ENCODE results near the gene ERN1. TPM values are rescaled to one million over a fixed set of nuclear protein-coding genes. Genes with fewer than 3 reads are reported as not detected.
"Not testable (repeated sequence)": the region's sequence is repeated elsewhere in the genome, so short reads cannot be mapped to it uniquely, and the experiment has no call there.

ERN1 gene
- total RNA-seq, 1 donor from 2014 or later, result 14.9 TPM

DNA sequence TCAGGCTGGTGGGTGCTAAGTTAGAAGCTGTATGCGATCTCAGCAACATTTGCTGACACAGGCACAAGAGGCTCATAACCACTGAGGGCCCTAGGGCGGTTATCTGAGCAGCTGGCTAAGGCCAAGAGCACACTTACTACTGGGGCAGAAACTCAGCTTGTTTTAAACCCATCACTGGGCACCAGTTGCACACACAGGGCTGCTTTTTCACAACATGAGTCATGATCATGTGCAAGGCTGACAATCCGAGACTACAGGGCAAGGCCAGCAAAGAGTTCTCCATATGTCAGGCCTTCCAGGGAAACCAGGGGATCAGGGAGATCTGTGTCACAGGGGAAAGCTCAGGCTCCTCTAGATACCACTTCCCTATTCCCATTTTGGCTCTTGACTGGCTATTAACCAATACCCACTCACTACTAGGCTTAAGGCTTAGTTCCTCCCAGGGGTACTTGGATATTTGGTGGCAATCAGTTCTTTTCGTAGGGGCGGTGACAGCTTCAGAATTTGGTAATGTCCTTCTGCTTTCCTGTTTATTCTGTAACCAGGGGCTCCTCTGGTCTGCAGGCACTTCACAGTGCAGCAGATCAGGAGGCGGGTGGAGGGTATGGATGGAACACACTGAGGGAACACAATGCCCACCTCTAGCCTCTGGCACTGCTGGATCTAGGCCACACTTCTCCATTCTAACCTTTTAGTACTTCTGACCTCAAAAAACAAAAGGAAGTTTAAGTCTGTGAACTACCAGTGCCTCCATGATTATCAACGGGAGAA lies 44.9 kb upstream of the ERN1 start:
- Mint-ChIP-seq H3K9me3 (ENCODE audit: low read depth) (no peaks in the 10 kb centered on the region), H3K27me3 (ENCODE audit: low read depth) (no peaks in the 10 kb centered on the region), H3K36me3 (ENCODE audit: low read depth) (peaks cover 32% of the 10 kb centered on the region), H3K4me3 (ENCODE audit: unreplicated experiment) (no peak overlapping the region), H3K4me1 (ENCODE audit: low read depth) (peaks cover 34% of the 10 kb centered on the region), H3K27ac (ENCODE audit: unreplicated experiment) (peak overlapping the region; percentile 49)
- no peak for DNase-seq (ENCODE audit: low spot score)
- TF ChIP-seq, protein P1, sequence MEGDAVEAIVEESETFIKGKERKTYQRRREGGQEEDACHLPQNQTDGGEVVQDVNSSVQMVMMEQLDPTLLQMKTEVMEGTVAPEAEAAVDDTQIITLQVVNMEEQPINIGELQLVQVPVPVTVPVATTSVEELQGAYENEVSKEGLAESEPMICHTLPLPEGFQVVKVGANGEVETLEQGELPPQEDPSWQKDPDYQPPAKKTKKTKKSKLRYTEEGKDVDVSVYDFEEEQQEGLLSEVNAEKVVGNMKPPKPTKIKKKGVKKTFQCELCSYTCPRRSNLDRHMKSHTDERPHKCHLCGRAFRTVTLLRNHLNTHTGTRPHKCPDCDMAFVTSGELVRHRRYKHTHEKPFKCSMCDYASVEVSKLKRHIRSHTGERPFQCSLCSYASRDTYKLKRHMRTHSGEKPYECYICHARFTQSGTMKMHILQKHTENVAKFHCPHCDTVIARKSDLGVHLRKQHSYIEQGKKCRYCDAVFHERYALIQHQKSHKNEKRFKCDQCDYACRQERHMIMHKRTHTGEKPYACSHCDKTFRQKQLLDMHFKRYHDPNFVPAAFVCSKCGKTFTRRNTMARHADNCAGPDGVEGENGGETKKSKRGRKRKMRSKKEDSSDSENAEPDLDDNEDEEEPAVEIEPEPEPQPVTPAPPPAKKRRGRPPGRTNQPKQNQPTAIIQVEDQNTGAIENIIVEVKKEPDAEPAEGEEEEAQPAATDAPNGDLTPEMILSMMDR (IDR thresholded peaks at IDR 0.05), result no peak

GRCh38 chr17:64173646-64174045 lies 43.7 kb upstream of the ERN1 start:
- Mint-ChIP-seq H3K9me3 (ENCODE audit: low read depth) (no peaks in the 10 kb centered on the region), H3K27me3 (ENCODE audit: low read depth) (no peaks in the 10 kb centered on the region), H3K27ac (ENCODE audit: unreplicated experiment) (no peak overlapping the region), H3K4me3 (ENCODE audit: unreplicated experiment) (no peak overlapping the region), H3K36me3 (ENCODE audit: low read depth) (peaks cover 26% of the 10 kb centered on the region), H3K4me1 (ENCODE audit: low read depth) (peaks cover 32% of the 10 kb centered on the region)
- DNase-seq (ENCODE audit: low spot score), result no peak
- TF ChIP-seq, protein P1 (IDR thresholded peaks at IDR 0.05), result no peak

GRCh38 chr17:64172510-64172909 lies 42.6 kb upstream of the ERN1 start:
- H3K4me1 Mint-ChIP-seq (ENCODE audit: low read depth), result peaks cover 20% of the 10 kb centered on the region
- H3K27me3 Mint-ChIP-seq (ENCODE audit: low read depth), result no peaks in the 10 kb centered on the region
- no peak overlapping the region for H3K4me3 Mint-ChIP-seq (ENCODE audit: unreplicated experiment)
- no peaks in the 10 kb centered on the region for H3K9me3 Mint-ChIP-seq (ENCODE audit: low read depth)
- TF ChIP-seq, protein P1 (IDR thresholded peaks at IDR 0.05), result no peak
- H3K36me3 Mint-ChIP-seq (ENCODE audit: low read depth), result peaks cover 26% of the 10 kb centered on the region
- DNase-seq (ENCODE audit: low spot score), result no peak
- H3K27ac Mint-ChIP-seq (ENCODE audit: unreplicated experiment), result no peak overlapping the region

GRCh38 chr17:64171041-64171440 lies 41.1 kb upstream of the ERN1 start:
- no peaks in the 10 kb centered on the region for H3K27me3 Mint-ChIP-seq (ENCODE audit: low read depth)
- H3K9me3 Mint-ChIP-seq (ENCODE audit: low read depth), result no peaks in the 10 kb centered on the region
- H3K4me1 Mint-ChIP-seq (ENCODE audit: low read depth), result peaks cover 17% of the 10 kb centered on the region
- H3K36me3 Mint-ChIP-seq (ENCODE audit: low read depth), result peaks cover 34% of the 10 kb centered on the region
- TF ChIP-seq, protein P1 (IDR thresholded peaks at IDR 0.05), result no peak
- no peak for DNase-seq (ENCODE audit: low spot score)
- no peak overlapping the region for H3K4me3 Mint-ChIP-seq (ENCODE audit: unreplicated experiment)
- no peak overlapping the region for H3K27ac Mint-ChIP-seq (ENCODE audit: unreplicated experiment)

DNA sequence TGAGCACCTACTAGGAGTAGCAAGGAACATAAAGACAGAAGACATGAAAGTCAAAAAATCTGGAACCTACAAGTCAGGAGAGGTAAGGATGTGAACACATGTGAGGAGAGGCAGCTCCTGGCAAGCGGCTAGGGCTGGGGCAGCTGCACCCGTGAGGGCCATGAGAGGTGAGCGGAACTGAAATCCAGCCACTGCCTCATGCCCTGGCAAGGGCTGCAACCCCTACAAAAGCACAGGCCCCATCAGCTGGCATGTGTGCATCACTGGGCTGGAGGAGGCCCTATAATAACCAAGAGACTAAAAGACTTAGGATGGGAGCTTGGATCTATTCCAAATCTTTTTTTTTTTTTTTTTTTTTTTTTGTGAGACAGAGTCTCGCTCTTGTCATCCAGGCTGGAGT lies 40.3 kb upstream of the ERN1 start:
- peaks cover 17% of the 10 kb centered on the region for H3K4me1 Mint-ChIP-seq (ENCODE audit: low read depth)
- no peak for DNase-seq (ENCODE audit: low spot score)
- H3K27ac Mint-ChIP-seq (ENCODE audit: unreplicated experiment), result no peak overlapping the region
- no peaks in the 10 kb centered on the region for H3K27me3 Mint-ChIP-seq (ENCODE audit: low read depth)
- TF ChIP-seq, protein P1 (IDR thresholded peaks at IDR 0.05), result no peak
- no peak overlapping the region for H3K4me3 Mint-ChIP-seq (ENCODE audit: unreplicated experiment)
- H3K36me3 Mint-ChIP-seq (ENCODE audit: low read depth), result peaks cover 35% of the 10 kb centered on the region
- no peaks in the 10 kb centered on the region for H3K9me3 Mint-ChIP-seq (ENCODE audit: low read depth)

- H3K4me1 Mint-ChIP-seq (ENCODE audit: low read depth); H3K4me3 Mint-ChIP-seq (ENCODE audit: unreplicated experiment); H3K9me3 Mint-ChIP-seq (ENCODE audit: low read depth); H3K27me3 Mint-ChIP-seq (ENCODE audit: low read depth); DNase-seq (ENCODE audit: low spot score); H3K27ac Mint-ChIP-seq (ENCODE audit: unreplicated experiment): not testable (repeated sequence)
- H3K36me3 Mint-ChIP-seq (ENCODE audit: low read depth), result peaks cover 35% of the 10 kb centered on the region
These were observed 37.7 kb upstream of the ERN1 start for GRCh38 chr17:64167666-64168065.
